GM10847 (cell line): Measurements from ENCODE around the gene CELA3B.
"Not testable (repeated sequence)": the region's sequence is repeated elsewhere in the genome, so short reads cannot be mapped to it uniquely, and the experiment has no call there.

Experiments used
- POLR2A ChIP-seq: IDR thresholded peaks from 2 replicates; pipeline ENCODE4 v1.6.1; 2011; ENCODE audit not compliant: insufficient read length; ENCODE audit errors: extremely low read depth

CELA3B gene, protein sequence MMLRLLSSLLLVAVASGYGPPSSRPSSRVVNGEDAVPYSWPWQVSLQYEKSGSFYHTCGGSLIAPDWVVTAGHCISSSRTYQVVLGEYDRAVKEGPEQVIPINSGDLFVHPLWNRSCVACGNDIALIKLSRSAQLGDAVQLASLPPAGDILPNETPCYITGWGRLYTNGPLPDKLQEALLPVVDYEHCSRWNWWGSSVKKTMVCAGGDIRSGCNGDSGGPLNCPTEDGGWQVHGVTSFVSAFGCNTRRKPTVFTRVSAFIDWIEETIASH

DNA sequence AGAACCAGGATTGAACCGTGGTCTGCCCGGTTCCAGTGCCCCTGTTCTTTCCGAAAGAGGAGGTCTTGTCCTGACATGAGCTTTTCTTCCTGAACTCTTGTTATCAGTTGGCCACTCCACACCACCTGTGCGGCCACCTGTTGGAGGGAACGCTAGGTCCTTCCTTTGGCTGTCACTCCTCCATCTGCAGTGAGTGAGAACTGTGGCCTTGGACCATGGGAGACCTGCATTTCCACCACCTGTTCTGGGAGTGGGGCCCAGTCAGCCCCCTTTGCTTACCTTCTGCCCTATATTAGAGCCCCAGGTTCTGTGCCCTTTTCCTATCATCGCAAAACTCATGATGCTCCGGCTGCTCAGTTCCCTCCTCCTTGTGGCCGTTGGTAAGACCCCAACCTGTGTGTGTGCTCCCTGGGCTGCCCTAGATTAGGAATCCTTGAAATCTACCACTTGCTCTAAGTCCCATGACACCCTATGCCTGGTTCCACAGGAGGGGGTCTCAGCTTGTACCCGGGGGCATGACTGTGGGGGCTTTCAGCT is at the start of gene CELA3B:
Gene CELA3B, plus strand, starts transcription at position 320 of the 537 bp plus-strand sequence. Its CDS starts 18 bp downstream, at position 338.
- not testable (repeated sequence) for TF ChIP-seq POLR2A

DNA sequence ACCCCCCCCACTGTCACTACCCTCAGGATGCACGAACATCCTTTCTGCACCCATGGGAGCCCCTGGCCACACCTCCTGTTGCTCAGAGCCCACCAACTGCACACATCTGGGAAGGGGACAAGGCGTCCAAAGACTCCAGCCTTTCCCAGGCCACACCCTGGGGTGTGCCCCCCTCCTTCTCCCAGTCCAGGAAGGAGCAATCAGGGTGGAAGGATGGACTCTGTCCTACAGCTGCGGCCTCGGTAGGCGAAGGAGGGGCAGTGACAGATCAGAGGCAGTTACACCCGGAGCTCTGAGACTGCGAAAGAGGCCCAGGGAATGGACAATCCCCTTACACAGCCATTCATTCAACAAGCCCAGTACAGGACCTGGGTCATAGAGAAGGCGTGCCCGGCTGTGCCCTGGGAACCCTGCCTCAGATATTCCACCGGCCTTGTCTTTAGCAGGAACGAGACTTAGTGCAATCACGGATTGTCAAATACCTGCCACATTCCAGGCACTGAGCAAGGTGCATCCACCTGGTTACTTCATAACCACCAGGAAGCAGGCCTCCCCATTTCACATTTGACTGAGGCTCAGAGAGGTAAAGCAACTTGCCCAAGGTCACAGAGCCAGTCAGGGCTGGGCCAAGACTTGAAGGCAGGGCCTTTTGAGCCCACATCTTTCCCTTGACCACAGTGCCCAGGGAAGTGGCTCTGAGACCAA is 49.1 kb upstream of the CELA3B start:
- TF ChIP-seq POLR2A, result no peak

DNA sequence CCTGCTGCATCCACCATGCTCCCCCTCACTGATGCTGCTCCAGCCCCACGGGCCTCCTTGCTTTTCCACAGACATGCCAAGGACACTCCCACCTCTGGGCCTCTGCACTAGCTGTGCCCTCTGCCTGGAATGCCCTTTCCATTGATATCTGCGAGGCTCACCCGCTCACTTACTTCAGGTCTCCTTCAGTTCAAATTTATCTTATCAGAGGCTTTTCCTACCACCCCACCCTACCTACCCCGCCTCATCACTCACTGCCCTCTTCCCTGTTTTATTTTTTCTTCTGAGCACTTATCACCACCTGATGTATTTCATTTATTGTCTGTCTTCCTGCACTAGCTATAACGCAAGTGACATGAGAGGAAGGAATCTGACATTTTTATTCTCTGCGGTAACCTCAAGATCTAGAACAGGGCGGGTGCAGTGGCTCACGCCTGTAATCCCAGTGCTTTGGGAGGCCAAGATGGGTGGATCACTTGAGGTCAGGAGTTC is 46.7 kb upstream of the CELA3B start:
- no peak for TF ChIP-seq POLR2A

DNA sequence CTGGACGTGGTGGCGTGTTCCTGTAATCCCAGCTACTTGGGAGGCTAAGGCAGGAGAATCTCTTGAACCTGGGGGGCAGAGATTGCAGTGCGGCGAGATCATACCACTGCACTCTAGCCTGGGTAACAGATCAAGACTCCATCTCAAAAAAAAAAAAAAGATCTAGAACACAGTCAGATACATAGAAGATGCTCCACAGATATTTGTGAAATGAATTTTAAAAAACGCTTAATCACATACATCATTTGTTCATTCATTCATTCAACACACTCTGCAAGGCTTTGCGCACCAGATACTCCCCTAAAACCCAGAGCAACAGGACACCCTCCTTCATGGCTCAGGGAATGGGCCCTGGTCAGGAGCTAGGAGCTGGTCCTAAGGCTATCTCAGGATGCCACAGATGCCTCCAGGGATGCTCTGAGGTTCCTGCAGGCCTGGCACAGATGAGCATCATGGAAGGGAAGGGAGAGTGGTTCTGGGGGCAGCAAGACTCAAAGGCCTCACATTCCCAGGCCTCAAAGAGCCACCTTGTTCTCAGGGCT is 46.1 kb upstream of the CELA3B start:
- no peak for TF ChIP-seq POLR2A

DNA sequence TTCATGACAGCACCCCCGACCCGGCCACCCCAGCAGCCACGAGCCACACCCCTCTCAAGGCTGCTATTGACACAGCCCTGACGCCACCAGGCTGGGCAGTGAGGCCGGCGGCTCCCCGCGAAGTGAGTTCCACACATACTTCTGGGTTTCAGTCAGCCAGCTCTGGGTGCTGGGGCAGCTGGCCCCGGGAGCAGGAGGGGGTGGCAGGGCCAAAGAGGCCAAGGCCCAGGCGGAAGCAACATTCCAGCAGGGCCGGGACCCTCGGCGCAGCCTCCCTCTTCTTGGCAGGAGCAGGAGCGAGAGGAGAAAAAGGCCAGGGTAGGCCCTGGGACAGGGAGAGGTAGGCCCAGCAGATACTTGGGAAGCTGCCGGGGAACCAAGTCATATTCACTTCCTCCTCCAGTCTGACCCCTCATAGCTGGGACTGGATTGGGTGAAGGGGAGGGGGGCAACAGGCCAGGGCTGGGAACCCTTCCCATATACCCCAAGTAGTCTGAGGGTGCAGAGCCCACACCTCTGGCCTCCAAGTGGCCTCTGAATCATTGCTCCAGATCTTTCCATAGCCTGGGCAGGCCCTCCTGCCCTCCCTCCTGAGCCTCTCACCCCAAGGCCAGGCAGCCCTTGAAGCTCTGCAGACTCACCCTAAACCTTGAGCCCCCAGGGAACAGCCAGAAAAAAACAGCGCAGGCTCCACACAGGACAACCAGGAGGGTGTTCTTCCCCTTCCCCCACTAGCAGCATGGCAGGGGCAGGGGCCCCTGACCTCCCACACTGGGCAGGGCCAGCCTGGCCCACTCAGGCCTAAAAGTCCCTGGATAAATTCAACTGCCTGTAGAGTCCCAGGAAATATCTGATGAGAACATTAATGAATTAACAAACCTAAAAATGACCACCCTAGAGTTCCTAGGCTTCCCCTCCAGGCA is 45.4 kb upstream of the CELA3B start:
- no peak for TF ChIP-seq POLR2A

DNA sequence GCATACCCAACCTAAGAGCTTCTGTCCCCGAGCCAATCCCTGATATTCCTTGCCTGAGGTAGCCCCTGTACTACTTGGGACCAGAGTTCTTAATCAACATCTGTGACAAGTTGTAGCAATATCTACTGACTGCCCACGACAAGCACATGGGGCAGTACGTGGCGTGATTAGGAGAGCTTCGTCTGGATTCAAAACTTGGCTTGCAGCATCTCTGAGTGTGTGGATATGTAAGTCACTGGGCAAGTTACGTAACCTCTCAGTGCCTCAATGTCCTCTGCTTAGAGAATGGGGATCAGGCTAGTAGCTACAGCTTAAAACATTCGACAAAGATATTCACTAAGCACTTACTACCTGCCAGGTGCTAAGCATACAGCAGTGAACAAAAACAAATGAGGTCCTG is 44.7 kb upstream of the CELA3B start:
- TF ChIP-seq POLR2A, result no peak

DNA sequence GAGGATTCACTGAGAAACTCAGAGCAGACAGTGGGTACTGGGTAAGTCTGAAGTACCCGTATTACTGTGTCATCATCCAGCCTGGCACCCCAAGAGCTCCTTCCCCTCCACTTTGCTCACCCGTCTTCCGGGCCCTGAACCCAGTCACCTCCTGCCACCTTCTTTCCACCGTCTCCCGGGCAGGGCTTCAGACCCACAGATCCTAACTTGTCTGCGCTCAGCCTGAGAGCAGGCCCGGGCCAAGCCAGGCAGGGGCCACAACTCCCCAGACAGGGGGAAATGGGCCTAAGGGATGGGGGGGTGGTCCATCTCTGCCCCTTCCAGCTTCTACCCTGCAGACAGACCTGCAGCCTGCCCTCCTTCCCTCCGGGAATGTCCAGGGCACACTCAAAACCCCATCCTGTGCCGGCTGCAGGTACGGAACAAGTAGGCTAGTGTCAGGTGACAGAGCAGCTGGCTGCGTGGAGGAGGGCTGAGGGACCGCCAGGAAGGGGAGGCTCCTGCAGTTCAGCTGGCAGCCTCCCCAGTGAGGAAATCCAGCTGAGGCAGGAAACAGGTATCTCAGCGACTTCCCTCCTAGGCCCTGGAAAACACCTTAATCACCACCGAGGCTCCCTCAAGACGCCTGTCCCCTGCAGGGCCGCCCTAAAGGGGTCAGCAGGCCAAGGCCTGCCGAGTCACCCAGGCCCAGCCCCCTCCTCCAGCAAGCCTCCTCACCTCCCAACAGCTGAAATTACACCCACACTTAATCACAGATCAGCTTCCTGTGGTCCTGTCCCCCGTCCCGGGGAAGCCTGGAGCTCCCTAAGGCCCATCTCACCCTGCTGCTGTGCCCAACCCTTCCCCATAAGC is 43.2 kb upstream of the CELA3B start:
- TF ChIP-seq POLR2A, result no peak

DNA sequence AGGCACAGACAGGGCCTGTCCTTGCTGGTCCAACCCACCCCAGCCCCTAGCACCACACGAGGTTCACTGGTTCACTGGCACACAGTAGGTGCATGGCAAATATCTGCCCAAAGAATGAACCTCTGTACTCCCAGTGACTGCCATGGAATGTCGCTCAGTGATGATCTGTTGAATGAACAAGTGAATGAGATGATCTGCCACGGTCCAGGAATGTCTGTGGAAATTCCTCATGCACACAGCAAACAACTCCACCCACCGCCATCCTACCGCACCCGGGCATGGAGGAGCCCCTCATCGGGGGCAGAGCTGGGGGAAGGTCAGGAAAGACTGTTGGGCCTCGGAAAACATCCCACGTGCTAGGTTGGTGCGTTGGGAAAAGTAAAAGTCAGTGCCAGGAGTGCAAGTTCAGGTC is 41.4 kb upstream of the CELA3B start:
- TF ChIP-seq POLR2A, result no peak

DNA sequence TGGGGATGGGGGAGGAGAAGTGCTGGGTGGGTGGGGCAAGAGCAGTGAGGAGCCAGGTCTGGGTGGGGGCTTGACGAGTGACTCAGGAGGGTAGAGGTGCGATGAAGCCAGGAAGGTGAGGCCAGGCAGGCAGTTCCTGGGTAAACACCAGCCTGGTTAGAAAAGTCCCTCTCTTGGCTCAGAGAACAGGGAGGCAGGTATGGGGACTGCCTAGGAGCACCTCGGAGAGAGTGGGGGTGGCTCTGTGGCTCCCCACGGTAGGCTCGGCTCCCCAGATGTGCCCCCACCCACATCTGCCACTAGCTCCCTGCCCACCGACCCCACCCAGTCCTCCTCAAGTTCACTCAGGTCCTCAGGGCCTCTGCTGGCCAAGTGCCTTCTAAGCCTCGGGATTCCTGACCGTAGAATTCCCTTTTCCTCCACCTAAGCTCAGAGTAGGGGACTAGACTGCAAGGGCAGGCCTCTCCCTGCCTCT is 40.9 kb upstream of the CELA3B start:
- no peak for TF ChIP-seq POLR2A

DNA sequence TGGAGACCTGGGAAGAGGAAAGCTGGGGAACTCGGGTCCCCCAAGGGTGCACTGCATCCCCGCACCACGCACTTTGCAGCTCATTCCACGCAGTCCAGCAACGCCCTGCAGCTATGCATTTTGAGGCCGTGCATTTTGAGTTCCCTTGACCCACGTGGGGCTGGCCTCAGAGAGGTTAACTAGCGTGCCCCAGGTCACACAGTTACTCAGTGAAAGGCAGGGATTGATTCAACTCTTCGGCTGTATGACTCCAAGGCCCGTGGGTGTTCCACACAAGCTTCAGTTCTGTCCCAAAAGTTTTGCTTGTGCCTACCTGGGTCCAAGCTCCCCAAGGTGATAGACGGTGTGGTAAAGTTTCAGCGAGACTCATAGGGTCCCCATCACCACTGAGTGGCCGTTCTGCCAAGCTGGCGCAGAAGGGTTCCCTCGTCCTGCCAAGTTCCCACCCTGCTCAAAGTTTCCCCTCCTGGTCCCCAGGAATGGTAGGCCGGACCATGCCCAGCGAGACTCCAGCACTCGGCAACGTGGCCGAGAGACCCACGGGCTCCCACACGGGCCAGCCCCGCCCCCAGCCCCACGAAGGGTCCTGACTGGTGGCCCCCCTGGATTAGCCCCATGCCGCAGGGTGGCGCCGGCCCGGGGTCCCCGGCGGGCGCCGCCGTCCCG is 40.3 kb upstream of the CELA3B start:
- TF ChIP-seq POLR2A, result no peak

DNA sequence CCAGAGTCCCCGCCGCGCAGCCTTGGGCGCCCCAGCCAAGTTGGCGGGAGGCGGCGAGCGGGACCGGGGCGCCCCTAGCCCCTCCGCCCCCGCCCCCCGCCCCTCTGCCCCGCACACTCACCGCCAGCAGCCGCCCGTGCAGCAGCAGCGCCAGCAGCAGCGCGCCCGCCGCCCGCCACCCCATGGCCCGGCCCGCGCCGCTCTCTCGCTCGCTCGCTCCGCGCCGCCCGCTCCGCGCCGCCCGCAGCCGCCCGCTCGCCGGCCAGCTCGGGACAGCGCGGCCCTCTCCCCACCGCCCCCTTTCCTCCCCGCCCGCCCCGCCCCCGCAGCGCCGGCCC is 39.8 kb upstream of the CELA3B start, which contains the start of gene HSPG2:
Gene HSPG2, minus strand, starts transcription at position 277 of the 338 bp plus-strand sequence. Its CDS starts 93 bp downstream, at position 184.
- no peak for TF ChIP-seq POLR2A

DNA sequence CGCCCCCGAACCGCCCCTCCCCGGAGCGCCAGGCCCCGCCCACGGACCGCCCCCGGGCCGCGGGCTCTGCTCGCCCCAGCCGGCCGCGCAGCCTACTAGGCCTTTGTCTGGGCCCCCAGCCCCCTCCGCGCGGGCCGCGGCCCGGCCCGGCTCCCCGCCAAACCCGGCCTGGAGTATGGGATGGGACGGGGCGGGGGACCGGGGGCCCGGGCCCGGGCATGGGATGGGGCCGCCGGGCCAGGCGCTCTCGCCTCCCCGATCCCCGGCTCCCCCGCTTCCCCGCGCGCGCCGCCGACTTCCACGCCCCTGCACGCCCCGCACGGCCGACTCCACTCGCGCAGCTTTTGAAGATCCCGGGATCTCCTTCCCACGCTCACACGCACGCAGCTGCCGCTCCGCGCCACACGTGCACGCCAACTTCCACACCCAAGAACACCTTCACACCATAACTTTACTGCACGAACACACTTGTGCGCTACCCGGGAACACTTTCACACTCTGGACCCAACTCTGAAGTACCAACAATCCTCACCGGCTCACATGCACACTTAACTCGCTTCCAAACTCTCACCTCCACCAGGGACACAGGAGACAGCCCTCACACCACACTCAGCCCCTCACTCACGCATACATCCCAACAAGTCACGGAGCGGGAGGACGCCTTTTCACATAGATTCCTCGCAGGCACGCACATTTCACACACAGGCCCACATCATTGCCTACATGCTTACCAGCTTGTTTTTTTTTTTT is 39.3 kb upstream of the CELA3B start:
- no peak for TF ChIP-seq POLR2A

DNA sequence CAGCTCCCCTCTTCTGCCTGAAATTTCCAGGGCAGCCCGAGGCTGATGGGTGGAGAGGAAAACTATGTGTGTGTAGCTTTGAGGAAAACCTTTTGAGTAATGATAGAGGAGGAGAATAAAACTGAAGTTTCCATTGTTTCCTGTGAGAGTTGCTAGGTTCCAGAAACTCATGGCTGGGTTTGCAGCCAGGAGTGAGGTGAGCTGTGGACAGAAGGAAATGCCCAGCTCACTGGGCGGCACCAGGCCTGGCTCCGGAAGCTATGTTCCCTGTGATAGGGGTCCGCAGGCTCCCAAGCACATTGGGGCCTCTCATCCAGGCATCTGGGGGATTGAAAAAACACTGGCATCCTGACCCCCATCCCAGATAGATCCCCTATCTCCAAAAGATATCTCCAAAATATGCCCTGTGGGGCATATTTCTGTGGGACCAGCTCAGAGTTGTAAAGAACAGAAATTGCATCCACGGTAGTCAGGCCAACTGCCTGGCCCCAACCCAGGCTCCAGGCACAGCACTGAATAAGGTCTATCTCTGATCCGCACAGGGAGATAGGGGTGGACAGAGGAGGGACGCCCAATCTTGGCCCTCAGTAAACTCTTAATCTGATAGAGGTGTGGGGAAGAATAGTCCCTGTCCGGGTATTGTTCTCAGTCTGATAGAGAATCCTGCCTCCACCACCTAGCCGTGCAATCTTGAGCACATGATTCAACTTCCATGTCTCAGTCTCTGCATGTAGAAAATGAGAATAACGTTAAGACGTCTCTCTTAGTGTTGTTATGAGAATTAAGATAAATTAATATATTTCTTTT is 37.9 kb upstream of the CELA3B start:
- TF ChIP-seq POLR2A, result no peak
